Right lobe of liver (tissue), 6 donors: ENCODE measurements around the gene POU3F3. TPM values are rescaled to one million over a fixed set of nuclear protein-coding genes. Genes with fewer than 3 reads are reported as not detected.

ENCODE experiments used
- ATAC-seq, 4 donors: fragments of 200-7000 bp; cut with Tn5 transposase; one replicate each; pipeline ENCODE4 v1.9.1; 2020; ENCODE audit warnings: mild to moderate bottlenecking in 4 of 4, moderate library complexity in 4 of 4
- DNase-seq, 3 donors: peaks; one replicate each; pipeline ENCODE4 v3.0.0-alpha.2; 2020
- H3K27ac ChIP-seq, 3 donors: fragments of 200-600 bp; one replicate each; pipeline ENCODE4 v1.8.0; 2022
- H3K27me3 ChIP-seq, 2 donors: fragments of 200-600 bp; one replicate each; pipeline ENCODE4 v1.8.0; 2022
- H3K36me3 ChIP-seq, 4 donors: fragments of 200-600 bp; sonication (generic) in 1 of 4; one replicate each; pipeline versions ENCODE4 v1.5.1 to v1.8.0; 2017 to 2022; ENCODE audit warnings: control low read depth in 1 of 4
- H3K4me1 ChIP-seq, 4 donors: fragments of 200-600 bp; sonication (generic) in 1 of 4; one replicate each; pipeline versions ENCODE4 v1.5.1 to v1.8.0; 2017 to 2022; ENCODE audit warnings: control low read depth in 1 of 4
- H3K4me3 ChIP-seq, 3 donors: fragments of 200-600 bp; one replicate each; pipeline ENCODE4 v1.8.0; 2022
- H3K9me3 ChIP-seq, 4 donors: fragments of 200-600 bp; sonication (generic) in 1 of 4; one replicate each; pipeline versions ENCODE4 v1.5.1 to v1.8.0; 2017 to 2022; ENCODE audit warnings: control low read depth in 1 of 4
- POLR2A ChIP-seq: fragments of 450-650 bp; IDR thresholded peaks from one replicate; pipeline ENCODE4 v1.6.1; 2017; ENCODE audit warnings: antibody characterized with exemption, mild to moderate bottlenecking
- WGBS: methylation state at CpG from one replicate; pipeline ENCODE4 v1.1.6; 2018; ENCODE audit warnings: low coverage, low lambda C conversion rate; ENCODE audit not compliant: insufficient coverage; ENCODE audit errors: missing lambda C conversion rate; 5-methylcytosine and 5-hydroxymethylcytosine counted together
- intact Hi-C, 2 donors: fragments of 100-400 bp; cut with DNase I; formaldehyde crosslinking; loops; one replicate each; pipeline versions ENCODE4 v1.11.2 to v1.14.1; 2022
- total RNA-seq, 6 experiments: library from RNA; depleted of rRNA in 2 of 6; stranded (reverse); fragments of >200 nt in 2 of 6; fragmentation: NEBNext Ultra II Directional in 3 of 6; extraction: Animal tissue kit (Norgen Biotek cat#: 25700) in 3 of 6; gene quantifications; one replicate each; pipeline versions ENCODE4 v1.1.0 to v1.2.4, GENCODE V29; 2016 to 2023
- TF ChIP-seq, protein P1 (sequence below), 4 donors: fragments of 200-600 bp in 3 of 4; fragments of 450-650 bp in 1 of 4; IDR thresholded peaks; one replicate each; pipeline versions ENCODE4 v1.5.1 to v1.8.0; 2016 to 2022; ENCODE audit warnings: antibody characterized with exemption in 4 of 4, mild to moderate bottlenecking in 2 of 4
- donor health status: DM: no; HTN: yes; CAD: no.
- donor health status: DM: no; HTN: no; CAD: no.
- donor health status: DM: no; HTN: no; CAD: no.
- donor health status: DM: no; HTN: yes; CAD: no.
- donor health status: DM: no; HTN: yes; CAD: no.

POU3F3 gene
- total RNA-seq, 6 experiments from 2014 or later, result not detected

DNA sequence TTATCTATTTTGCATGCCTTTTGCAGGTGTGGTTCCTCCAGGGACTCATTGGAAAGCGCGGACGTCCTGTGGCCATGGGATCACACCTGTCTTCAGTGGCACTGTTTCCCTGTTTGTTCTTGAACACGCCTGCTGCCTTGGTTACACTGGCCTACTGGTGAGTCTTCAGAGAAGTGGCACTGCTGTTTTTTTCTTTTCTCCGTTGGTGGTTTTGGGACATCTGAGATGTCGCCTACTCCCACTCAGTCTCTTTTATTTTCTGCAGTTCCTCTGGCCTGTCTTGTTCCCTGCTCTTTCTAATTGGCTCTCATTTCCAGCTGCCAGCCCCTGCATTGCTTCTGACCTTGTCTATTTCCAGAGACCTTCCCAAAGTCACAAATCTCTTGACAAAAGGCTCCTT is 35.7 kb upstream of the POU3F3 start:
- Histone ChIP-seq H3K4me1 (no peaks in the 10 kb centered on the region), H3K9me3 (no peaks in the 10 kb centered on the region), H3K27ac (no peak overlapping the region), H3K36me3 (no peaks in the 10 kb centered on the region), H3K27me3 (no peaks in the 10 kb centered on the region), H3K4me3 (no peak overlapping the region)
- 76% methylated on average over 6 of the region's 6 CpGs for WGBS
- no peak for ATAC-seq
- no peak for DNase-seq
- intact Hi-C loops, result no loop called here
- TF ChIP-seq POLR2A, result no peak
- TF ChIP-seq, protein P1, sequence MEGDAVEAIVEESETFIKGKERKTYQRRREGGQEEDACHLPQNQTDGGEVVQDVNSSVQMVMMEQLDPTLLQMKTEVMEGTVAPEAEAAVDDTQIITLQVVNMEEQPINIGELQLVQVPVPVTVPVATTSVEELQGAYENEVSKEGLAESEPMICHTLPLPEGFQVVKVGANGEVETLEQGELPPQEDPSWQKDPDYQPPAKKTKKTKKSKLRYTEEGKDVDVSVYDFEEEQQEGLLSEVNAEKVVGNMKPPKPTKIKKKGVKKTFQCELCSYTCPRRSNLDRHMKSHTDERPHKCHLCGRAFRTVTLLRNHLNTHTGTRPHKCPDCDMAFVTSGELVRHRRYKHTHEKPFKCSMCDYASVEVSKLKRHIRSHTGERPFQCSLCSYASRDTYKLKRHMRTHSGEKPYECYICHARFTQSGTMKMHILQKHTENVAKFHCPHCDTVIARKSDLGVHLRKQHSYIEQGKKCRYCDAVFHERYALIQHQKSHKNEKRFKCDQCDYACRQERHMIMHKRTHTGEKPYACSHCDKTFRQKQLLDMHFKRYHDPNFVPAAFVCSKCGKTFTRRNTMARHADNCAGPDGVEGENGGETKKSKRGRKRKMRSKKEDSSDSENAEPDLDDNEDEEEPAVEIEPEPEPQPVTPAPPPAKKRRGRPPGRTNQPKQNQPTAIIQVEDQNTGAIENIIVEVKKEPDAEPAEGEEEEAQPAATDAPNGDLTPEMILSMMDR (IDR thresholded peaks at IDR 0.05), result no peak

DNA sequence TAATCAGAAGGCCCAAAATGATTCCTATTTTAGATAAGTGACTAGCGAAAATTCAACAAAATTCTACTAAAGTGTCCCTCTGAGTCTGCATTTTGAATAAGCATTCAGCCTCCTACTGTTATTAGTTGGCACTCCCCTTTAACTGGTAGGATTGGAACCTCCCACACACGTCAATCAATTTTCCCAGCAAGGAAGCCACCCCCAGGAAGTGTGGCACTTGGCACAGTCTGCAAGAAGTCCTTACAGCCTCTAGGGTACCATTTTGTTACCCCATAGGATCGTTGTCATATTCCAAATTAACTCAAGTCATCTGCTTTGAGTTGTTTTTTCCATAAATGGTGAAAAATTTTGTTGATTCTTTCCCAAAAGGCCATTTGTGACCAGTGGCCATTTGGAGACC is 33.8 kb upstream of the POU3F3 start:
- no peaks in the 10 kb centered on the region for H3K4me1 ChIP-seq
- WGBS, result 40% methylated on average over 3 of the region's 3 CpGs
- intact Hi-C loops, result no loop called here

DNA sequence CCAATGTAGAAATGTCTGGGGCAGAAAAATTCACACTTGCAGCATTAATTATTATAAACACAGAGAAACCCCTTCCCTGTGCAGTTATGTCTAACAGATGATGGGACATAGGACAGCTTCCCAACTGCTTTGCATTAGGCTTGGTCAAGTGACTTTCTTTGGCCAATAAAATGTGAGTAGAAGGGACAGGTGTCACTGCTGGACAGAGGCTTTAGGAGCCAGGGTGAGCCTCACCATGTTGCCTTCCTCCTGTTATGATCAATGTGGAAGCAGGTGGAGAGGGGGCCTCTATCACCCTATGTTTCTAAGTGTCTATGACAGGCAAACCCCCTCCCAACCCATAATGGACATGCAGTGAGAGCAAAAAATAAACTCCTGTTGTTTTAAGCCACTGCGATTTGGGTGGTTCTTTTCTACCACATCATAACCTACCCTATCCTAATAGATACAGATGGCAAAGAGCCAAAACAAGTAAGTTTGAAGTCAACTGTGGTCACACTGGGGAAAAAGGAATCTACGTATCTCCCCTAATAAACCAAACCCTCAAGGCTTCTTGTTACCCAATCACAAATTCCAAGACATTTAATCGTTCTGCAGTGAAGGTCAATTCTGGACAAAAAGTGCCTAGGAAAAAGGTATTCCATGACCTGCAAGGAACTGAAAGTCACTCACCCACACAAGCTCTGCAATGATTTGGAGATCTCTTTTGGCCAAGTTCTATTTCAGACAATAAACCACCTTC is 28.6 kb upstream of the POU3F3 start:
- Histone ChIP-seq H3K4me1 (no peaks in the 10 kb centered on the region), H3K27ac (no peak overlapping the region), H3K9me3 (no peaks in the 10 kb centered on the region), H3K36me3 (no peaks in the 10 kb centered on the region), H3K4me3 (no peak overlapping the region), H3K27me3 (no peaks in the 10 kb centered on the region)
- ATAC-seq (no peak), DNase-seq (no peak)
- no peak for TF ChIP-seq POLR2A
- TF ChIP-seq, protein P1 (IDR thresholded peaks at IDR 0.05), result no peak
- 58% methylated on average over 2 of the region's 3 CpGs for WGBS
- intact Hi-C loops, result no loop called here

More for the DNA sequence above, 33.8 kb upstream of the POU3F3 start:
- TF ChIP-seq POLR2A, result no peak
- TF ChIP-seq, protein P1 (IDR thresholded peaks at IDR 0.05), result no peak
- no peaks in the 10 kb centered on the region for H3K36me3 ChIP-seq
- DNase-seq (no peak), ATAC-seq (no peak)
- H3K9me3 ChIP-seq, result no peaks in the 10 kb centered on the region
- no peak overlapping the region for H3K27ac ChIP-seq
- H3K27me3 ChIP-seq, result no peaks in the 10 kb centered on the region
- H3K4me3 ChIP-seq, result no peak overlapping the region

DNA sequence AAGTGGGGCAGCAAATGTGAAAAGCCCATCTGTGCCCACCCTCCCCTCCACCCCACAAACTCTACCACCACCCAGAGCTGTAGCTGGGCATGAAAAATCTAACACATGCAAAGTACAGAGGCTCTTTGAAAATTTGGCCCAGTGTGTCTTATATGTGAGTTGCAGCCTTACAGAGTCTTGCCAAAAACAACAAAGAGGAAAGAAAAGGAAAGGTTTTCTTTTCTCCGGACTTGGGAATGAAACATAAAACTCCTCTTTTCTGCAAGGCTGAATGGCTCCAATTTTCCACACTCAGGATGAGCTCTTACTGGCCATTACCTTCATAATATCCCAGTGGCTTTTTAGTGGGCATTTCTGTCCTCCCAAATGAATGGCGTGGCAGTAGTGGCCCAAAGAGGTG is 27.9 kb upstream of the POU3F3 start:
- Histone ChIP-seq H3K9me3 (no peaks in the 10 kb centered on the region), H3K36me3 (no peaks in the 10 kb centered on the region), H3K4me1 (no peaks in the 10 kb centered on the region), H3K4me3 (no peak overlapping the region), H3K27me3 (no peaks in the 10 kb centered on the region), H3K27ac (no peak overlapping the region)
- DNase-seq (no peak), ATAC-seq (no peak)
- no peak for TF ChIP-seq POLR2A
- TF ChIP-seq, protein P1 (IDR thresholded peaks at IDR 0.05), result no peak
- 27% methylated on average over 2 of the region's 2 CpGs for WGBS
- intact Hi-C loops, result no loop called here
